HCT116 (cell line): Measurements from ENCODE around the gene LGMN. TPM values are rescaled to one million over a fixed set of nuclear protein-coding genes. Genes with fewer than 3 reads are reported as not detected.

Experiments used
- ATAC-seq: fragments of 200-7000 bp; cut with Tn5 transposase; 2 replicates; pipeline ENCODE4 v1.9.1; 2020; ENCODE audit warnings: mild to moderate bottlenecking, moderate library complexity
- BruUV-seq: library from RNA; stranded (reverse); fragments of 400-500 nt; replicated peaks from 2 replicates; lab custom pipeline; 2021; lab: Mats Ljungman, UMichigan
- CTCF ChIA-PET: fragments of 300-600 bp; sonication (Branson Sonifier 250); formaldehyde crosslinking; loops from one replicate; lab custom pipeline; 2021; ENCODE audit warnings: antibody characterized with exemption; lab: Charles Lee
- POLR2A ChIA-PET: fragments of 300-600, 350-600 bp; sonication (Branson Sonifier 250); formaldehyde crosslinking; loops from one replicate; lab custom pipeline; 2021; ENCODE audit warnings: antibody characterized with exemption; lab: Charles Lee
- RAD21 ChIA-PET, 2 experiments: fragments of 300-600 bp; sonication (Branson Sonifier 250); formaldehyde crosslinking; loops; one replicate each; lab custom pipeline; 2023; ENCODE audit warnings: low total read pairs in 2 of 2; ENCODE audit not compliant: uncharacterized antibody in 2 of 2, unreplicated experiment in 2 of 2, low non-redundant PET in 1 of 2; lab: Charles Lee
- DNase-seq: peaks from one replicate; pipeline ENCODE4 v3.0.0-alpha.2; 2010; ENCODE audit warnings: low read depth, low spot score
- H2AFZ ChIP-seq: fragments of 200-600 bp; shearing (Covaris generic), sonication (generic); 2 replicates; pipeline ENCODE4 v1.6.1; 2017; ENCODE audit warnings: low read depth, mixed run types, mixed read lengths, antibody characterized with exemption, low read length; ENCODE audit not compliant: poor library complexity, severe bottlenecking
- H3K27ac ChIP-seq: 2 replicates; pipeline ENCODE4 v1.5.1; 2012; ENCODE audit warnings: low read depth, low read length
- H3K27me3 ChIP-seq: fragments of 200-600 bp; sonication (generic); 2 replicates; pipeline ENCODE4 v1.6.1; 2016; ENCODE audit warnings: mixed run types, low read length, mixed read lengths; ENCODE audit not compliant: insufficient read depth
- H3K36me3 ChIP-seq, 2 experiments: fragments of 200-500 bp in 1 of 2; fragments of 200-600 bp in 1 of 2; sonication (Bioruptor generic) in 1 of 2; sonication (generic) in 1 of 2; 2 replicates each; pipeline versions ENCODE4 v1.5.1 to v1.6.1; 2014 to 2016; ENCODE audit warnings: low read length in 2 of 2, inconsistent platforms in 1 of 2, mixed read lengths in 1 of 2, mixed run types in 1 of 2; ENCODE audit not compliant: insufficient read depth in 2 of 2, control insufficient read depth in 1 of 2
- H3K4me1 ChIP-seq, 2 experiments: fragments of 200-600 bp in 1 of 2; sonication (generic) in 1 of 2; 2 replicates each; pipeline versions ENCODE4 v1.5.1 to v1.6.1; 2012 to 2017; ENCODE audit warnings: low read length in 2 of 2, inconsistent platforms in 1 of 2, mild to moderate bottlenecking in 1 of 2, mixed read lengths in 1 of 2, mixed run types in 1 of 2, moderate library complexity in 1 of 2; ENCODE audit not compliant: insufficient read depth in 2 of 2, control insufficient read depth in 1 of 2
- H3K4me2 ChIP-seq: fragments of 200-600 bp; sonication (generic); 2 replicates; pipeline ENCODE4 v1.6.1; 2017; ENCODE audit warnings: mixed run types, low read length, mixed read lengths
- H3K4me3 ChIP-seq, 2 experiments: fragments of 200-600 bp in 1 of 2; sonication (generic) in 1 of 2; replicated peaks in 1 of 2; 2 replicates each; pipeline ENCODE4 v1.5.1; 2011 to 2016; ENCODE audit warnings: low read length in 2 of 2, control low read depth in 1 of 2, low read depth in 1 of 2, mild to moderate bottlenecking in 1 of 2, mixed read lengths in 1 of 2, mixed run types in 1 of 2
- H3K79me2 ChIP-seq: fragments of 200-600 bp; sonication (generic); 2 replicates; pipeline ENCODE4 v1.6.1; 2017; ENCODE audit warnings: mild to moderate bottlenecking, mixed run types, low read length, moderate library complexity, mixed read lengths; ENCODE audit not compliant: insufficient read depth
- H3K9ac ChIP-seq: fragments of 200-600 bp; sonication (generic); 2 replicates; pipeline ENCODE4 v1.6.1; 2016; ENCODE audit warnings: low read length, mixed read lengths
- H3K9me2 ChIP-seq: fragments of 200-600 bp; sonication (generic), shearing (Covaris generic); 2 replicates; pipeline ENCODE4 v1.6.1; 2017; ENCODE audit warnings: mixed run types, mild to moderate bottlenecking, moderate library complexity; ENCODE audit not compliant: insufficient read depth
- H3K9me3 ChIP-seq, 2 experiments: fragments of 200-500 bp in 1 of 2; fragments of 200-600 bp in 1 of 2; sonication (Bioruptor generic) in 1 of 2; sonication (generic) in 1 of 2; 2 replicates each; pipeline ENCODE4 v1.6.1; 2014 to 2017; ENCODE audit warnings: low read length in 2 of 2, mixed read lengths in 2 of 2, inconsistent platforms in 1 of 2, low read depth in 1 of 2, mild to moderate bottlenecking in 1 of 2, mixed run types in 1 of 2, moderate library complexity in 1 of 2; ENCODE audit not compliant: control insufficient read depth in 1 of 2, insufficient read depth in 1 of 2
- H4K20me1 ChIP-seq: fragments of 200-600 bp; sonication (generic), shearing (Covaris generic); 2 replicates; pipeline ENCODE4 v1.6.1; 2017; ENCODE audit warnings: mixed run types, mild to moderate bottlenecking, moderate library complexity; ENCODE audit not compliant: insufficient read depth
- ATF3 ChIP-seq: IDR thresholded peaks from 2 replicates; pipeline ENCODE4 v1.6.1; 2012
- CEBPB ChIP-seq: IDR thresholded peaks from 2 replicates; pipeline ENCODE4 v1.6.1; 2012; ENCODE audit warnings: low read depth
- ELF1 ChIP-seq: IDR thresholded peaks from 2 replicates; pipeline ENCODE4 v1.6.1; 2012; ENCODE audit warnings: low read depth, borderline replicate concordance
- EZH2 ChIP-seq: fragments of 200-600 bp; sonication (generic); IDR thresholded peaks from 2 replicates; pipeline ENCODE4 v1.6.1; 2017; ENCODE audit warnings: antibody characterized with exemption, mixed run types
- FOSL1 ChIP-seq: IDR thresholded peaks from 2 replicates; pipeline ENCODE4 v1.6.1; 2012; ENCODE audit warnings: low read depth
- JUND ChIP-seq: IDR thresholded peaks from 2 replicates; pipeline ENCODE4 v1.6.1; 2012
- MAX ChIP-seq: IDR thresholded peaks from 2 replicates; pipeline ENCODE4 v1.6.1; 2012
- POLR2A ChIP-seq: IDR thresholded peaks from 2 replicates; pipeline ENCODE4 v1.7.0; 2011; ENCODE audit warnings: borderline replicate concordance; ENCODE audit not compliant: insufficient read depth, insufficient read length; ENCODE audit errors: extremely low read depth
- POLR2AphosphoS5 ChIP-seq: IDR thresholded peaks from 2 replicates; pipeline ENCODE4 v1.6.1; 2011; ENCODE audit warnings: mild to moderate bottlenecking, low read depth, low read length, moderate library complexity
- SIN3A ChIP-seq: IDR thresholded peaks from 2 replicates; pipeline ENCODE4 v1.6.1; 2012; ENCODE audit warnings: low read depth
- SP1 ChIP-seq: IDR thresholded peaks from 2 replicates; pipeline ENCODE4 v1.6.1; 2012; ENCODE audit warnings: low read depth
- SRF ChIP-seq: IDR thresholded peaks from 2 replicates; pipeline ENCODE4 v1.6.1; 2012; ENCODE audit warnings: low read depth
- TCF7L2 ChIP-seq: IDR thresholded peaks from 2 replicates; pipeline ENCODE4 v1.7.0; 2011; ENCODE audit warnings: borderline replicate concordance, inconsistent platforms; ENCODE audit not compliant: insufficient read depth, insufficient read length; ENCODE audit errors: extremely low read depth
- YY1 ChIP-seq: IDR thresholded peaks from 2 replicates; pipeline ENCODE4 v1.6.1; 2011; ENCODE audit warnings: low read length, low read depth, moderate library complexity, mild to moderate bottlenecking; ENCODE audit not compliant: insufficient replicate concordance; ENCODE audit errors: extremely low read depth
- ZBTB33 ChIP-seq: IDR thresholded peaks from 2 replicates; pipeline ENCODE4 v1.6.1; 2011; ENCODE audit warnings: mild to moderate bottlenecking, low read length, moderate library complexity; ENCODE audit not compliant: insufficient replicate concordance; ENCODE audit errors: extremely low read depth
- intact Hi-C: fragments of 100-400 bp; cut with micrococcal nuclease; formaldehyde crosslinking; loops from 2 replicates; pipeline ENCODE4 v1.10.0; 2022
- total RNA-seq: library from RNA; stranded (reverse); gene quantifications from one replicate; pipeline ENCODE4 v1.2.1, GENCODE V29; 2021; ENCODE audit not compliant: unreplicated experiment

The LGMN gene
- total RNA-seq, 1 experiment from 2014 or later = 44.9 TPM

- no peak overlapping the region for H3K9ac ChIP-seq
- POLR2A ChIA-PET = no interaction called here
- no peaks in the 10 kb centered on the region for H3K9me2 ChIP-seq
- no peaks in the 10 kb centered on the region for H4K20me1 ChIP-seq
- no peaks in the 10 kb centered on the region for H3K79me2 ChIP-seq
- peaks cover 2 to 10% of the 10 kb centered on the region in 2 experiments; a peak in 2 of 4 replicates for H3K4me1 ChIP-seq
- H3K9me3 ChIP-seq = no peaks in the 10 kb centered on the region
- BruUV-seq = no TSS peak
- RAD21 ChIA-PET = no interaction called here
- no peak overlapping the region for H3K4me3 ChIP-seq
- intact Hi-C loops = no loop called here
- H3K27me3 ChIP-seq = no peaks in the 10 kb centered on the region
- no peak overlapping the region for H3K4me2 ChIP-seq
- no peak overlapping the region for H2AFZ ChIP-seq
- no peak overlapping the region for H3K27ac ChIP-seq
- no peak for DNase-seq
- CTCF ChIA-PET = no interaction called here
- H3K36me3 ChIP-seq = peaks cover 2 to 15% of the 10 kb centered on the region in 2 experiments; a peak in 1 of 4 replicates
- TF ChIP-seq POLR2AphosphoS5 (no peak), CEBPB (no peak), ELF1 (no peak), FOSL1 (no peak), EZH2 (no peak), SP1 (no peak), TCF7L2 (no peak), ATF3 (no peak), MAX (no peak), ZBTB33 (no peak), YY1 (no peak), JUND (no peak), POLR2A (no peak), SRF (no peak), SIN3A (no peak)
- TF ChIP-seq, all 23 proteins: peak for 0
- no peak for ATAC-seq
These were observed 71.2 kb downstream of the LGMN start for GRCh38 chr14:92677087-92677668.
